Sigmoid colon (tissue), 4 donors: ENCODE results near the gene TTC39B.

ENCODE experiments used
- CTCF ChIP-seq, 4 experiments: fragments of 450-650 bp in 3 of 4; fragments of 200-600 bp in 1 of 4; IDR thresholded peaks; one replicate each; pipeline ENCODE4 v1.5.1; 2016 to 2019; ENCODE audit warnings: antibody characterized with exemption in 4 of 4, mild to moderate bottlenecking in 3 of 4, moderate library complexity in 2 of 4
- EP300 ChIP-seq, 4 donors: sonication (generic); formaldehyde crosslinking; IDR thresholded peaks; one replicate each; pipeline ENCODE4 v1.6.1; 2017; ENCODE audit warnings: antibody characterized with exemption in 4 of 4
- POLR2A ChIP-seq, 2 donors: fragments of 450-650 bp; IDR thresholded peaks; one replicate each; pipeline ENCODE4 v1.6.1; 2016; ENCODE audit warnings: antibody characterized with exemption in 2 of 2, mild to moderate bottlenecking in 2 of 2, moderate library complexity in 2 of 2
- POLR2AphosphoS5 ChIP-seq, 4 donors: sonication (generic); formaldehyde crosslinking; IDR thresholded peaks; one replicate each; pipeline ENCODE4 v1.6.1; 2017; ENCODE audit warnings: antibody characterized with exemption in 4 of 4

GRCh38 chr9:15115041-15115440 is 192.0 kb downstream of the TTC39B start:
- no peak for TF ChIP-seq CTCF (IDR thresholded peaks at IDR 0.05)
- TF ChIP-seq POLR2AphosphoS5 (IDR thresholded peaks at IDR 0.05), result no peak
- no peak for TF ChIP-seq POLR2A (IDR thresholded peaks at IDR 0.05)
- no peak for TF ChIP-seq EP300 (IDR thresholded peaks at IDR 0.05)
